ENCODE data around the gene LRRC56. TPM values are rescaled to one million over a fixed set of nuclear protein-coding genes. Genes with fewer than 3 reads are reported as not detected.

Gene LRRC56
- total and polyA plus RNA-seq, 9 of the 15 experiments (the other 6 are each of a cell fraction or from before 2014, with no cell fraction given): 0.03 to 4.5 (median 1.0) TPM; not detected in 1

GRCh38 chr11:506238-506994 is 30.9 kb upstream of the LRRC56 start (continued):
- 0 out of 2 replicates have a peak, but pooled peaks have one; percentile 23 for TF ChIP-seq ZNF134 (CRISPR knock-in tag; conservative IDR thresholded peaks at IDR 0.05)
- TF ChIP-seq MEIS2 (IDR thresholded peaks at IDR 0.05; ENCODE audit: partially characterized antibody): peak; percentile 66
- peak; percentile 30 for TF ChIP-seq RNF2 (IDR thresholded peaks at IDR 0.05)
- peak; percentile 96 for TF ChIP-seq NKRF (IDR thresholded peaks at IDR 0.05; ENCODE audit: borderline replicate concordance)
- TF ChIP-seq CBFA2T2 (conservative IDR thresholded peaks at IDR 0.05): 0 out of 2 replicates have a peak, but pooled peaks have one; percentile 17
- peak in 1 of 2 experiments; percentile 79; a peak in 2 of 4 replicates for TF ChIP-seq UBTF (IDR thresholded peaks at IDR 0.05; ENCODE audit: borderline replicate concordance in 1 of 2, low read depth in 2 of 2, low read length in 2 of 2)
- TF ChIP-seq SOX6 (IDR thresholded peaks at IDR 0.05): peak; percentile 6; the same call in 1 of the 2 replicates
- peak in 1 of 3 experiments; percentile 6 for TF ChIP-seq YY1 (IDR thresholded peaks at IDR 0.05; ENCODE audit: borderline replicate concordance in 1 of 3, control insufficient read depth in 1 of 3, extremely low read depth in 1 of 3, insufficient read depth in 3 of 3, insufficient read length in 1 of 3, insufficient replicate concordance in 2 of 3, low read depth in 1 of 3, low read length in 2 of 3)
- TF ChIP-seq ATF7 (IDR thresholded peaks at IDR 0.05): peak; percentile 64
- no peak for TF ChIP-seq NR3C1 (CRISPR knock-in tag; IDR thresholded peaks at IDR 0.05)
- peak; percentile 84 for TF ChIP-seq NFRKB (IDR thresholded peaks at IDR 0.05; ENCODE audit: low read depth)
- TF ChIP-seq HDGF (IDR thresholded peaks at IDR 0.05): no peak
- TF ChIP-seq ATF1 (CRISPR knock-in tag; IDR thresholded peaks at IDR 0.05): peak; percentile 91
- TF ChIP-seq ATF1 (tag; IDR thresholded peaks at IDR 0.05): peak; percentile 98
- TF ChIP-seq HMGN3 (IDR thresholded peaks at IDR 0.05; ENCODE audit: borderline replicate concordance, extremely low read depth, insufficient read length, low read depth, low read length): peak; percentile 0
- 0 out of 2 replicates have a peak, but pooled peaks have one; percentile 15 for TF ChIP-seq TOE1 (IDR thresholded peaks at IDR 0.05; ENCODE audit: borderline replicate concordance)
- peak; percentile 19; the same call in 1 of the 2 replicates for TF ChIP-seq TOE1 (CRISPR knock-in tag; IDR thresholded peaks at IDR 0.05; ENCODE audit: borderline replicate concordance, low read depth)
